Keratinocyte (primary cell): ENCODE results near the gene ABCD3.
"Not testable (repeated sequence)": the region's sequence is repeated elsewhere in the genome, so short reads cannot be mapped to it uniquely, and the experiment has no call there.

Source experiments
- CTCF ChIP-seq, 3 experiments: IDR thresholded peaks in 1 of 3; conservative IDR thresholded peaks in 1 of 3; optimal IDR thresholded peaks in 1 of 3; 2 replicates in 2 of 3; 3 replicates in 1 of 3; pipeline versions ENCODE3 to v1.5.1; 2011; ENCODE audit warnings: low read length in 3 of 3, mild to moderate bottlenecking in 3 of 3, moderate library complexity in 2 of 3, control low read depth in 1 of 3, inconsistent platforms in 1 of 3; ENCODE audit not compliant: insufficient read depth in 2 of 3; ENCODE audit errors: extremely low read depth in 1 of 3
- EZH2 ChIP-seq: IDR thresholded peaks from one replicate; pipeline ENCODE4 v1.6.1; 2012; ENCODE audit warnings: inconsistent platforms, mild to moderate bottlenecking, low read length, moderate library complexity

GRCh38 chr1:94445733-94446132, 27.5 kb downstream of the ABCD3 start:
- TF ChIP-seq CTCF (optimal IDR thresholded peaks at IDR 0.05 in 1 of 3, IDR thresholded peaks at IDR 0.05 in 1 of 3, conservative IDR thresholded peaks at IDR 0.05 in 1 of 3; ENCODE audit: extremely low read depth in 1 of 3, insufficient read depth in 2 of 3, low read length in 3 of 3); EZH2: not testable (repeated sequence)
